HG03439 (cell line): ENCODE data around the gene FLCN.
"Not testable (repeated sequence)": the region's sequence is repeated elsewhere in the genome, so short reads cannot be mapped to it uniquely, and the experiment has no call there.

Source experiments
- ATAC-seq: cut with Tn5 transposase; IDR thresholded peaks from one replicate; pipeline ENCODE4 v1.9.1; 2021; ENCODE audit warnings: mild to moderate bottlenecking, moderate library complexity; ENCODE audit not compliant: unreplicated experiment

Gene FLCN

DNA sequence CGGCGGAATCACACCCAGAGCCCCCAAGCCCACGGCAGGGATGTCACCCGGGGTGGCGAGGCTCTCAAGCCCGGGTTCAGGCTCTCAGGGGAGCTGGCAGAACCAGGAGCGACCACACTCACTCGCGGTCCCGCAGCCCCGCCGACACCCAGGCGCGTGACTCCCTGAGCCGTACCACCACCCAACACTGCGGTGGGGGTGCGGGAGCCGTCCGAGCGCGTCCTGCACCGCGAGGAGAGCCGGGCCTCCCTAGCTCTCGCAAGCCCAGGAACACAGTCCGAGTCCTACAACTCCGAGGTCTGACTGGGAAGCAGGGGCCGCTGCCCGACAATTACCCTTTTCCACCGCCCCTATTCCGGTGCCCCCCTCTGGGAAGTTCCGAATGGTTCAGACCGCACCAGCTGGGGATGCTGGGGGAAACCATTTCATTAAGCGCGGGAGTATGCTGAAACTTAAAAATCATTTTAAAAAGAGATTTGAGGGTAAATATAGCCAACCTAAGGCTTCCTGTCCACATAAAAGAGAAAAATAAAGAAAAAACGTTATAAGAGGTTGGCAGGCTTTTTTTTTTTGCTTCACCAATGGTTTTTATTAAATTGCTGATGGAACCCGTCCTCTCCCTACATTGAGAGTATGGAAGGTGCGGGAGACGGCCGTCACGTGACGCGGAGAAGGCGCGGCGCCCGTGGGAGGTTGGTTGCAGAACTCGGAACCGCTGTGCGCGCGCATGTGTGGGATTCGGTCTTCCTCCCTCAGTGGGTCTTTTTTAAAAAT is at the start of gene FLCN:
TSS of gene FLCN (minus strand) at position 143 of the 774 bp plus-strand sequence. CDS start 9,031 bp downstream, outside the sequence.
- ATAC-seq, result peak; percentile 85

DNA sequence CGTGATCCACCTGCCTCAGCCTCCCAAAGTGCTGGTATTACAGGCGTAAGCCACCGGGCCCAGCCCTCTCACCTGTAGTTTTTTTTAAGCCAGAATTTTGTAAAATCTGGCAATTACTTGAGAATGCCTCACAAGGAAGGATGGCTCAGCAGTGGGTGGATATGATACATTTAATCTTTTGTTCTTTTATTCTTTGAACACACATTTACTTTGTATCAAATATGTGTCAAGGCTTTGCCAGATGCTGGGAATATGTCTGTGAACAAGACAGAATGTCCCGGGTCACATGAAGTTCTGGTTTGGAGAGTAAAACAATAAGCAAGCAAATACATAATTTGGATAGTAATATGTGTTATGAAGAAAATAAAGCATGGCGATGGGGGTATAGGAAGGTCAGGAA is 49.0 kb upstream of the FLCN start:
- ATAC-seq, result no peak

- peak; percentile 85 for ATAC-seq
Measured at GRCh38 chr17:17280613-17281549, 43.9 kb upstream of the FLCN start, which contains the start of gene COPS3. TSS of gene COPS3 (minus strand) at chr17:17281246. CDS start at chr17:17281186, 60 bp downstream.

- no peak for ATAC-seq
Measured at GRCh38 chr17:17279316-17279715, 42.3 kb upstream of the FLCN start.

DNA sequence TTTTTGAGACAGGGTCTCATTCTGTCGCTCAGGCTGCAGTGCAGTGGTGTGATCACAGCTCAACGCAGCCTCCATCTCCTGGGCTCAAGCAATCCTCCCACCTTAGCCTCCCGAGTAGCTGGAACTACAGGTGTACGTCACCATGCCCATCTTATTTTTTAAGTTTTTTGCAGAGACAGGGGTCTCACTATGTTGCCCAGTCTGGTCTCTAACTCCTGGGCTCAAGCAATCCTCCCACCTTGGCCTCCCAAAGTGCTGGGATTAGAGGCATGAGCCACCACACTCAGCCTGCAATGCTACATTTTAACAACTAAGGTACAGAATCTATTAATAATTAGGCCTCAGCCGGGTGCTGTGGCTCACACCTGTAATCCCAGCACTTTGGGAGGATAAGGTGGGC is 40.5 kb upstream of the FLCN start:
- not testable (repeated sequence) for ATAC-seq

DNA sequence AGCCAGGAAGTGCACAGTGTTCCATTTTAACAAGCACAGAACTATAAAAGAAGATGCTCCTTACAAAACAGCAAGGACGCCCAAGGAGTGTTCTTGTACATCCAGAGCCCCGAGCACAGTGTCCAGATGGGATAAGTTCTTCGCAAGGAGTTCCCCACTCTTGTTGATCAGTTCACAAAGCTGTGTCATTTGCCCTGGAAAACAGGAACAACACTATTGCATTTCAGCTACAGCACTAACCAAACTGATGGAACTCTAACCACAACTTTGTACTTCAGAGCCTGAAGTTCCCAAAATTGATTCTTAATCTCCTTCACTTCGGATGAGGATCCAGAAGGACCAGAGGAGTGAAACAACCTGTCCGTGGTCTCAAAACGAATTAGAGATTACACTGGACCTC is 39.0 kb upstream of the FLCN start:
- no peak for ATAC-seq

- ATAC-seq, result no peak
Measured at GRCh38 chr17:17269926-17270773, 33.2 kb upstream of the FLCN start.

- no peak for ATAC-seq
Measured at GRCh38 chr17:17264430-17264829, 27.5 kb upstream of the FLCN start.

- no peak for ATAC-seq
Measured at GRCh38 chr17:17258998-17259397, 22.0 kb upstream of the FLCN start.

DNA sequence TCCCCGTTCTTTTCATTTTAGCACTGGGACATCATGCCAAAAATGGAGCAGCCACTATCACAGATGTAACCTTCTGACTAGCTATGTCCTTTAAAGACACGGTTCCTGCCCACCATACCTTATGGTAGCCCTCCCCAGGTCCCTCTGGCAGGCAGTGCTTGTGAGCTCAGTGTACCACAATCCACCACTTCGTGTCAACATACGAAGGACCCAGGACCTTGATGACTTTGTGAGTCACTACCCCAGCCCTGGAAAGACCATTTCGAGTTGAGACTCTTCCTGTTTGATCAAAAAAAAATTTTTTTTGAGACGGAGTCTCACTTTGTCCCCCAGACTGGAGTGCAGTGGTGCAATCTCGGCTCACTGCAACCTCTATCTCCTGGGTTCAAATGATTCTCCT is 21.0 kb upstream of the FLCN start:
- no peak for ATAC-seq

DNA sequence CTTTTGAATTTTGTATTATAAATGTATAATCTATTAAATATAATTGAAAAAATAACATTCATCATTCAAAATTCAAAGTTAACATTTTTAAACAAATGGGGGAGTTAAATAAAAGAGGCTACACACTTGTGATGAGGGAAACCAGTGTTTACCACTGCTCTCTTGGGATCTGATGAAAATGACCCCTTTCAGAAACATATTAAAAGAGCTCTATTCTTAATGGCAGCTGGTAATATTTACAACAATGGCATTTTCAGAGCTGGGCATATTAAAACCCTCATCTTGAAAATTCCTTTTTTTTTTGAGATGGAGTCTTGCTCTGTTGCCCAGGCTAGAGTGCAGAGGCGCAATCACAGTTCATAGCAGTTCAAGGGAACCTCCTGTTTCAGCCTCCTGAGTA is 19.3 kb upstream of the FLCN start:
- ATAC-seq, result no peak

DNA sequence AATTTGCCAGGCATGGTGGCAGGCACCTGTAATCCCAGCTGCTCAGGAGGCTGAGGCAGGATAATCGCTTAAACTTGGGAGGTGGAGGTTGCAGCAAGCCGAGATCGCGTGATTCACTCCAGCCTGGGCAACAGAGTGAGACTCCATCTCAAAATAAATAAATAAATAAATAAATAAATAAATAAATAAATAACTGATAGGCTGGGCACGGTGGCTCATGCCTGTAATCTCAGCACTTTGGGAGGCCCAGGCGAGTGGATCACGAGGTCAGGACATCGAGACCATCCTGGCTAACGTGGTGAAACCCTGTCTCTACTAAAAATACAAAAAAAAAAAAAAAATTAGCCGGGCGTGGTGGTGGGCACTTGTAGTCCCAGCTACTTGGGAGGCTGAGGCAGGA is 18.7 kb upstream of the FLCN start:
- not testable (repeated sequence) for ATAC-seq

GRCh38 chr17:17254036-17254435 is 17.1 kb upstream of the FLCN start:
- no peak for ATAC-seq

DNA sequence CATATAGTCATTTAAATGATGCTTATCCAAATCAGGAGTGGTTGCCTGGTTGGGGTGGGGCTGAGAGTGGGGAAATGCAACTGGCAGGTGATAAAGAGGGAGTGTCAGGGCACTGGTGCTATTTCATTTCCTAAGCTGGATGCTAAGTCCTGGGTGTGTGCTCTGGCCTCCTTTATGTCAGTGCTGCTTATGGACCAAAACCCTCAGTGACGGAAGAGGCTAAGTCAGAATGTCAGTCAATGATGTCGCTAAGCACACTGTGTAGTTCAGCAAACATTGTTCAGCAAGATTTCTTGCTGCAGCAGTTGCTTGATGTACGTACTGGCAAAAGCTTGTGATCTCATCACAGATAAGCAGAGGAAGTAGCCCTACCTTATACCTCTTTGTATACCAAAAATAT is 16.4 kb upstream of the FLCN start:
- no peak for ATAC-seq

GRCh38 chr17:17252149-17252661 is 15.2 kb upstream of the FLCN start:
- no peak for ATAC-seq

- no peak for ATAC-seq
Measured at GRCh38 chr17:17246879-17247278, 9.9 kb upstream of the FLCN start.

- no peak for ATAC-seq
Measured at GRCh38 chr17:17243163-17243562, 6.2 kb upstream of the FLCN start.

DNA sequence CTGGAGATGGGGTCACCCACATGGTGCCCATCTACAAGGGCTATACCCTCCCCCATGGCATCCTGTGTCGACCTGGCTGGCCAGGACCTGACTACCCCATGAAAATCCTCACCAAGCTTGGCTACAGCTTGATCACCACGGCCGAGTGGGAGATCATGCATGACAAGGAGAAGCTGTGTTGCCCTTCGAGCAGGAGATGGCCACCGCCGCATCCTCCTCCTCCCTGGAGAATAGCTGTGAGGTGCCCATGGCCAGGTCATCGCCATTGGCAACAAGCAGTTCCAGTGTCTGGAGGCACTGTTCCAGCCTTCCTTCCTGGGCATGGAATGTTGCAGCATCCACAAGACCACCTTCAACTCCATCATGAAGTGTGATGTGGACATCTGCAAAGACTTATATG is 5.3 kb upstream of the FLCN start:
- no peak for ATAC-seq

DNA sequence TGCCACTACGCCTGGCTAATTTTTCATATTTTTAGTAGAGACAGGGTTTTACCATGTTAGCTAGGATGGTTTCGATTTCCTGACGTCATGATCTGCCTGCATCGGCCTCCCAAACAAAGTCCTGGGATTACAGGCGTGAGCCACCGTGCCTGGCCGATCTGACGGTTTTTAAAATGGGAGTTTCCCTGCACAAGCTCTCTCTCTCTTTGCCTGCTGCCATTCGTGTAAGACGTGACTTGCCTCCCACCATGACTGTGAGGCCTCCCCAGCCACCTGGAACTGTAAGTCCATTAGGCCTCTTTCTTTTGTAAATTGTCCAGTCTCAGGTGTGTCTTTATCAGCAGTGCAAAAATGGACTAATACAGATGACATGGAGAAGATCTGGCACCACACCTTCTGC is 4.7 kb upstream of the FLCN start:
- ATAC-seq, result no peak

DNA sequence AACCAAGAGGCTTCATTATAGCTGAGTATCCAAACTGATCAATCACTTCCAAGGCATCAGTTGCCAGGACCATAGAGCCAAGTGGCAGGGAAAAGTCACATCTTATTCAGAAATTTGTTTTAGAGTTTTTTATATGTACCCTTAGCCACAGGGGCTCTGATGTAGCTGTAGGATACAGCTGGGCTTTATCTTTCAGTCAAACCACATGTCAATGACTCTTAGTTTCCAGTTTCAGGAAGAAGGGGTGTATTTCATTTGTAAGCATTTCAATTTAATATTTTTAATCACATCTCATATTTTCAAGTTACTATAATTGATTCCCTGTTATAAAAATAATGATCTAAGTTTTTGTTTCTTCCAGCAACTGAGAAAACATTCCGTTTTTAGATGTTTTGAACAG is 2.9 kb upstream of the FLCN start:
- no peak for ATAC-seq
